Measurements from ENCODE around the gene LRRC74B. TPM values are rescaled to one million over a fixed set of nuclear protein-coding genes. Genes with fewer than 3 reads are reported as not detected.

LRRC74B gene
- total RNA-seq, 2 experiments from 2014 or later = not detected

DNA sequence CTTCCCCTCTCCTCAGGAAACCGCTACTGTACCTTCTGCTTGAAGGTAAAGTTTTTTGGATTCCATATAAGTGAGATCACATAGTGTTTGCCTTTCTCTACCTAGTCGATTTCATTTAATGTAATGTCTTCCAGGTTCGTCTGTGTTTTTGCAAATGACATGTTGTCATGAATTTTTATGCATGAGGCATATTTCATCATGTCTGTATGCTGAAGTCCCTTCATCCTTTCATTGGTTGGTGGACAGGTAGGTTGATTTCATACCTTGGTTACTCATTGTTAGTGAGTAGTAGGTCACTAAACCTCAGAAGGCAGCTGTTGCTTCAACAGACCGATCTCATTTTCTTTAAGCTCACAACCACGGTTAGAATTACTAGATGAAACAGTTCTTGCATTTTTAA, 60.3 kb downstream of the LRRC74B start:
- TF ChIP-seq, protein P1, sequence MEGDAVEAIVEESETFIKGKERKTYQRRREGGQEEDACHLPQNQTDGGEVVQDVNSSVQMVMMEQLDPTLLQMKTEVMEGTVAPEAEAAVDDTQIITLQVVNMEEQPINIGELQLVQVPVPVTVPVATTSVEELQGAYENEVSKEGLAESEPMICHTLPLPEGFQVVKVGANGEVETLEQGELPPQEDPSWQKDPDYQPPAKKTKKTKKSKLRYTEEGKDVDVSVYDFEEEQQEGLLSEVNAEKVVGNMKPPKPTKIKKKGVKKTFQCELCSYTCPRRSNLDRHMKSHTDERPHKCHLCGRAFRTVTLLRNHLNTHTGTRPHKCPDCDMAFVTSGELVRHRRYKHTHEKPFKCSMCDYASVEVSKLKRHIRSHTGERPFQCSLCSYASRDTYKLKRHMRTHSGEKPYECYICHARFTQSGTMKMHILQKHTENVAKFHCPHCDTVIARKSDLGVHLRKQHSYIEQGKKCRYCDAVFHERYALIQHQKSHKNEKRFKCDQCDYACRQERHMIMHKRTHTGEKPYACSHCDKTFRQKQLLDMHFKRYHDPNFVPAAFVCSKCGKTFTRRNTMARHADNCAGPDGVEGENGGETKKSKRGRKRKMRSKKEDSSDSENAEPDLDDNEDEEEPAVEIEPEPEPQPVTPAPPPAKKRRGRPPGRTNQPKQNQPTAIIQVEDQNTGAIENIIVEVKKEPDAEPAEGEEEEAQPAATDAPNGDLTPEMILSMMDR (IDR thresholded peaks at IDR 0.05) = no peak
- H3K36me3 ChIP-seq (ENCODE audit: insufficient read depth, low read length) = no peaks in the 10 kb centered on the region
- H3K27me3 ChIP-seq (ENCODE audit: control insufficient read depth in 1 of 2, insufficient read depth in 2 of 2, low read length in 2 of 2) = peaks cover 5 to 11% of the 10 kb centered on the region in 2 experiments
- H3K36me3 Mint-ChIP-seq (ENCODE audit: low read depth) = no peaks in the 10 kb centered on the region
- ChIA-PET CTCF (no interaction called here), POLR2A (no interaction called here)
- H3K27me3 Mint-ChIP-seq = peaks cover 31% of the 10 kb centered on the region
- no peak overlapping the region for H3K4me3 ChIP-seq (ENCODE audit: low read length)
- no peak overlapping the region for H3K27ac Mint-ChIP-seq
- H3K9me3 ChIP-seq (ENCODE audit: control insufficient read depth in 1 of 2, insufficient read depth in 1 of 2, low read length in 2 of 2) = no peaks in the 10 kb centered on the region
- no peak overlapping the region for H3K27ac ChIP-seq (ENCODE audit: low read depth in 1 of 2, low read length in 2 of 2)
- peaks cover 8% of the 10 kb centered on the region for H3K4me1 Mint-ChIP-seq (ENCODE audit: low read depth)
- DNase-seq (no peak), ATAC-seq (ENCODE audit: poor library complexity) (no peak)
- H3K9me3 Mint-ChIP-seq = no peaks in the 10 kb centered on the region
- H3K4me1 ChIP-seq (ENCODE audit: insufficient read depth, low read length) = peaks cover 6% of the 10 kb centered on the region
- intact Hi-C loops (cut with DNase I, micrococcal nuclease) = loop anchor here in 1 of 2 experiments (10.0 kb wide), 1 partner anchor 131 kb away; no protein-coding TSS in a partner anchor
- no peak overlapping the region for H3K4me3 Mint-ChIP-seq

DNA sequence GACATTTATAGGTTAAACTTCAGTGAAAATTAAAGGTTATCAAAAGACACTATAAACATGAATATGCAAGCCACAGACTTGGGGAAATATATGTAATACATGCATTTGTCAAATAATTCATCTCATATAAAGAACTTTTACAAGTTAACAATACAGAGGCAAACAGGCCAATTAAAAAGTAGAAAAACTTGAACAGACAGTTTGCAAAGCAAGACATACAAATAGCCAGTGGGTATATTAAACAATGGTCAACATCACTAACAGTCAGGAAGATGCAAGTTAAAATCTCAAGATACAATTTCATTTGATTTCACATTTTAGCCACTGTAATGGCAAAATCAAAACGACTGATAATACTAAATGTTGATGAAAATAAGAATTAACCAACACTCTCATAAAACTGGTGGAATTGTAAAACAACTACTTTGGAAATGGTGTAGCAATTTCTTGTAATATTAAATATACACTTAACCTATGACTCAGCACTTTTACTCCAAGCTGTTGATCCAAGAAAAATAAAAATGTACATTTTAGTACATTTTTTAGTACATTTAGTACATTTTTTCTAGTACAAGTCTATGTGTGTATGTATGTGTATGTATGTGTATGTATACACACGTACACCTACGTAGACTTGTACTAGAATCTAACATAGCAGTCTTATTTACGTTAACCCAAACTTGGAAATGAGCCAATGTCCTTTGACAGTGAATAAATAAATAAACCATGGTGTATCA, 62.8 kb downstream of the LRRC74B start:
- Histone ChIP-seq H3K36me3 (ENCODE audit: insufficient read depth, low read length) (no peaks in the 10 kb centered on the region), H3K9me3 (ENCODE audit: control insufficient read depth in 1 of 2, insufficient read depth in 1 of 2, low read length in 2 of 2) (no peaks in the 10 kb centered on the region), H3K4me1 (ENCODE audit: insufficient read depth, low read length) (no peaks in the 10 kb centered on the region), H3K27ac (ENCODE audit: low read depth in 1 of 2, low read length in 2 of 2) (no peak overlapping the region), H3K27me3 (ENCODE audit: control insufficient read depth in 1 of 2, insufficient read depth in 2 of 2, low read length in 2 of 2) (peaks cover 0 to 11% of the 10 kb centered on the region in 2 experiments), H3K4me3 (ENCODE audit: low read length) (no peak overlapping the region)
- Mint-ChIP-seq H3K4me3 (no peak overlapping the region), H3K27ac (no peak overlapping the region), H3K9me3 (no peaks in the 10 kb centered on the region), H3K4me1 (ENCODE audit: low read depth) (no peaks in the 10 kb centered on the region), H3K36me3 (ENCODE audit: low read depth) (no peaks in the 10 kb centered on the region), H3K27me3 (peaks cover 22% of the 10 kb centered on the region)
- ATAC-seq (ENCODE audit: poor library complexity) = no peak
- DNase-seq = no peak
- ChIA-PET POLR2A (no interaction called here), CTCF (no interaction called here)
- intact Hi-C loops (cut with DNase I, micrococcal nuclease) = loop anchor here in 1 of 2 experiments (10.0 kb wide), 1 partner anchor 134 kb away; no protein-coding TSS in a partner anchor
- TF ChIP-seq, protein P1 (IDR thresholded peaks at IDR 0.05) = no peak

Small RNA genes lying within 50 kb of the gene (microRNA-seq; reads per million reads assigned to microRNA genes)
- not detected for gene MIR649 (ENCODE audit: borderline microRNAs expressed, borderline replicate concordance)

Other genes starting within 250 kb of the LRRC74B start
- gene PI4KA, start 187.1 kb upstream of the LRRC74B start, total RNA-seq = 100 to 1,000 TPM; 137 to 146 TPM
- gene SNAP29, start 186.9 kb upstream of the LRRC74B start, total RNA-seq = 10 to 100 TPM; 13.7 to 15.1 TPM
- gene CRKL, start 128.5 kb upstream of the LRRC74B start, total RNA-seq = 10 to 100 TPM; 41.9 to 43.5 TPM
- gene AIFM3, start 78.7 kb upstream of the LRRC74B start, total RNA-seq = under 1 TPM; 0.34 to 0.41 TPM
- 10 to 100 TPM; 48.4 to 51.3 TPM for gene LZTR1, start 63.6 kb upstream of the LRRC74B start, total RNA-seq
- 10 to 100 TPM; 82.7 to 84.0 TPM for gene THAP7, start 43.8 kb upstream of the LRRC74B start, total RNA-seq
- under 1 TPM; 0.14 to 0.69 TPM for gene P2RX6, start 30.8 kb upstream of the LRRC74B start, total RNA-seq
- not detected for gene SLC7A4, start 13.4 kb upstream of the LRRC74B start, total RNA-seq

Data from CD4-positive, alpha-beta T cell (primary cell).